Hypothalamus (tissue), 51 donors: ENCODE measurements around the gene CHST3.
"Not testable (repeated sequence)": the region's sequence is repeated elsewhere in the genome, so short reads cannot be mapped to it uniquely, and the experiment has no call there.

ENCODE experiments used
- DNase-seq, 51 donors: peaks; one replicate each; lab custom pipeline; 2025; lab: John Stamatoyannopoulos, UW

Gene CHST3

DNA sequence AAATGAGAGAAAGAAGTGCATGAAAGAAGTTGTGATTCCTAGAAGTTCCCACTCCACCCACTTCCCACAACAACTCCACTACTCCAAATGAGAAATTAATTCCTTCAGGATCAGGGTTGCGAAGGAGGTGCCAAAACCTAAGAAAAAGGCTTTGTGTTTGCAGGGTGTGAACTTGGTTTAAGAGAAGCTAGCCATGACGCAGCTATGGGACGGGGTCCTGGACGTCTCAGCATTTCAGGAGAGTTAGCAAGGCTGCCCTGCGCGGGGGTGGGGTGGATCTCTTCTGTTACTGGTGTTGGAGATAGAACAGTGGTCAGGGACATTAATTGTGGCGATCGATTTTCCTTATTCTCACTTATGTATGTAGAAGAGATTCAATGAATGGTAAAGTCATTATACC, 61.2 kb downstream of the CHST3 start:
- no peak for DNase-seq

DNA sequence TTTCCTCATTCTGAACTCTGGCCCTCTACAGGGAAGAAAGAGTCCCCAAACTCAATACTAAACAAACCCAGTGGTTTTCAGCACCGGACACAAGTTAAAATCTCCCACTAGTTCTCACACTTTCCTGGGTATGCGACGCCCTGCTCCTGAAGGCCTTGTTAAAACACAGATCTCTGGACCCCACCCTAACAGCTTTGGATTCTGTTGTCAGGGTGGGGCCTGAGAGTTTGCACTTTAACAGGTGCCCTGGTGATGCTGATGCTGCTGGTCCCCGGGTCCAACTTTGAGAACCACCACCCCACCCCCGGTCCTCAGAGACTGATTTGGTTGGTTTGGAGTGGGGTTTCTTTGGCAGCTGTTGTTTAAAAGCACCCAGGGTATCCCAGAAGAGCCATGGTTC, 61.6 kb downstream of the CHST3 start:
- DNase-seq = no peak

GRCh38 chr10:72026278-72027111, 62.3 kb downstream of the CHST3 start:
- DNase-seq = no peak

- DNase-seq = no peak
Observed at GRCh38 chr10:72027498-72027897, 63.3 kb downstream of the CHST3 start.

GRCh38 chr10:72029414-72029813, 65.2 kb downstream of the CHST3 start:
- DNase-seq = no peak

- DNase-seq = peak in 1 of 51 donors; percentile 24
Observed at GRCh38 chr10:72030762-72031543, 66.8 kb downstream of the CHST3 start.

DNA sequence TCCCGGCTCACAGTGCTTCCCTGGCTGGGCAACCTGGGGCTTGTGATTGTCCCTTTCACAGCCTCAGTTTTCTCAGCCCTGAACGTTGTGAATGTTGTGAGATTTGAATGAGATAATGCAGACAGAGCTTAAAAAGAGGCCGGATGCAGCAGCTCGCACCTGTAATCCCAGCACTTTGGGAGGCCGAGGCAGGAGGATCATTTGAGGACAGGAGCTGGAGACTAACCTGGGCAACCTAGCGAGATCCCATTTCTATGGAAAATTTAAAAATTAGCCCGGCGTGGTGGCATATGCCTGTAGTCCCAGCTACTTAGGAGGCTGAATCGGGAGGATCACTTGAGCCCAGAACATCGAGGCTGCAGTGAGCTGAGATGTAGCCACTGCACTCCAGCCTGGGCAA, 67.5 kb downstream of the CHST3 start:
- no peak for DNase-seq

- not testable (repeated sequence) for DNase-seq
Observed at GRCh38 chr10:72032409-72033162, 68.4 kb downstream of the CHST3 start.

GRCh38 chr10:72034040-72034499, 69.9 kb downstream of the CHST3 start:
- DNase-seq = peak in 5 of 51 donors; percentile 18 to 36 (median 24)

GRCh38 chr10:72034761-72035160, 70.6 kb downstream of the CHST3 start:
- DNase-seq = no peak

DNA sequence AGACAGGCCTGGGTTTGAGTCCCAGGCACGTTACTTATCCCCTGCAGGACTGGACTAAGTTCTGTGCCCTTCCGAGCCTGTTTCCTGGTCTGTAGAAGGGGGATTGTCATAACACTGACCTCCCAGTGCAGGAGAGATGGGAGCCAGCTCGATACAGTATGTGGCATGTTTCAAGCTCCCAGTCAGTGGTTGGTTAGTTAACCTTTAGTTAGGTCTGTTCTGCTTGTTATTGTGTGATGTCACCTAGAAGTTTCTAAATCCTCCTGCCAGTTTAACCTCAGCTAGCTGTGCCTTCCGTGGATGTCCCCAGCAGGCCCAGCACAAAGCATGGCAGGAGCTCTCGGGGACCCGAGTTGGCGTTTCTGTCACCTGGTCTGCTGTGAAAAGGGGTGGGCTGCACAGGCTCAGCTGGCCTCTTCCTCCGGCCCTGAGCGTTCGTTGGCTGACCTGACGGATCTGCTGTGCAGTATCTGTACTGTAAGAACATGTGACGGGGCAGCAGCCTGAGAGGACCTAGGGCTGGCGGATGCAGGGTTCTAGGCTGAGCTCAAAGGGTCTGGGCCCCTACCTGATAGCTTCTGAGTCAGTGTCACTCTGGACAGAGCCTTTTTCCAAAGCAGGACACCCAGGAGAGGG, 71.2 kb downstream of the CHST3 start:
- DNase-seq = no peak

DNA sequence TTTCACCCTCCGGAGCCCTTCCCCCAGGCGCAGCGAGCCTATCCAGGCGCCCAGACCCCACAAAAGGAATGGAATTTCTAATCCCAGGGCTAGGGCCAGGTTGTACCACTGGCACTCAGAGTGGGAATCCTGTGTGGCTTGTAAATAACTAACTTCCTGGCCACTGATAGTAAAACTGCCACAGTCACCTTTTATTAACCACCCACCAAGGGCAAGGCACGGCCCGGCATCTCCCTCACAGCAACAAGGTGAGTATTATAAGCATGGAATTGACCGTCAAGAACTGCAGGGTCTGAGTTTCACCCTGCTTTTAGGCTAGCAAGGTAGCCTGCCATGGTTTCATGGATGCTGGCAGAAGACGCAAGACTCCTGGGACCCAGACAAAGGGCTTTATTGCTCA, 73.1 kb downstream of the CHST3 start:
- DNase-seq = no peak

DNA sequence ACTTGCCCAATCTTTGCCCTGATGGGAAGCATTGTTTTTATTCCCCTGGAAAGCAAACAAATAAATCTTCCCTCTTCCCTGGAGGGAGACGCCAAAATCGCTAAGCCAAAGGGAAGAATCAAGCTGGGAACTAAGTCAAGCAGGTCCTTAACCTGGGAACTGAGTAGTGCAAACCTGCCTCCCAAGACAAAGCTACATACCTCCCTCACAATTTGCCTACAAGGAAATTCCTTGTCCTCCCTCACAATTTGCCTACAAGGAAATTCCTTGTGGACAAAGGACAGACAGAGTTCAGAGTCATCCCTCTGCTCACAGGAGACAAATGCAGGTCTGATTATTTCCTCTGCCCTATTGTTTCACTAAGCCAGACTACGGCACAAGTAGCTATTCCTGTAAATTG, 73.6 kb downstream of the CHST3 start:
- no peak for DNase-seq

GRCh38 chr10:72038458-72039001, 74.3 kb downstream of the CHST3 start:
- no peak for DNase-seq

GRCh38 chr10:72039377-72039776, 75.2 kb downstream of the CHST3 start:
- no peak for DNase-seq

- no peak for DNase-seq
Observed at GRCh38 chr10:72041491-72041890, 77.3 kb downstream of the CHST3 start.

DNA sequence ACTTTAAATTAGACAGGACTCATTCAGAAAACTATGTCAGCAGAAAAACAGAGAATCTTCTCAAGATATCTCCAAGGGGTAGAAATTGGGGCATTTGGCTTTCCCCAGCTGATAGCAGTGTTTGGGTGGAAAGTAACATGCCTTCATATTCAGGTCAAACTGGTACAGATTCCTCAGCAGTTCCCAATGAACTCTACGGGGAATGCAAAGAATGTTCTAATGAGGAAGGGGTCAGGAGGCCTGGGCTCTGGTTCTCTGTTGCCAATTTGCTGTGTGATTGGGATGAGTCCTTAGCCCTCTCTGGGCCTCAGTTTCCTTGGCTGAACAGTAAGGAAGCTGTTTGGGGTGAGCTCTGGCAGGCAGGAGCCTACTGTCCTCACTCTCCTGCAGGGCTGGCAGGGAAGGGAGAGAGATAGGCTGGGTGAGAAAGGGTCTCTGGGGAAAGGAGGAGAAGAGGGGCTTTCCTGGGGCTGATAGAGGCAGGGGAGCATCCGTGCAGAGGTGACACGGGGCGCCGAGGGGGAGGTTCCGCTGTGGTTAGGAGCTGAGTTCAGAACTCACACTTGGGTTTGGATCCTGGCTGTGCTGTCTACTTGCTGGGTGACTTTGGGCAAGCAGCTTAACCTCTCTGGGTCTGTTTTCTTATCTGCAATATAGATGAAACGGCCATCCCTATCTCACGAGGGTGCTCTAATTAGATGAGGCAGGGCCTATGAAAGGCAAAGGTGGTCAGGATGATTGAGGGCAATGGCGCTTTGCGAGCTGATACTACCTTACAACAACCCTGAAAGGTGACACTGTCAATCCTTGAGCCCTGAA, 79.0 kb downstream of the CHST3 start:
- DNase-seq = no peak

DNA sequence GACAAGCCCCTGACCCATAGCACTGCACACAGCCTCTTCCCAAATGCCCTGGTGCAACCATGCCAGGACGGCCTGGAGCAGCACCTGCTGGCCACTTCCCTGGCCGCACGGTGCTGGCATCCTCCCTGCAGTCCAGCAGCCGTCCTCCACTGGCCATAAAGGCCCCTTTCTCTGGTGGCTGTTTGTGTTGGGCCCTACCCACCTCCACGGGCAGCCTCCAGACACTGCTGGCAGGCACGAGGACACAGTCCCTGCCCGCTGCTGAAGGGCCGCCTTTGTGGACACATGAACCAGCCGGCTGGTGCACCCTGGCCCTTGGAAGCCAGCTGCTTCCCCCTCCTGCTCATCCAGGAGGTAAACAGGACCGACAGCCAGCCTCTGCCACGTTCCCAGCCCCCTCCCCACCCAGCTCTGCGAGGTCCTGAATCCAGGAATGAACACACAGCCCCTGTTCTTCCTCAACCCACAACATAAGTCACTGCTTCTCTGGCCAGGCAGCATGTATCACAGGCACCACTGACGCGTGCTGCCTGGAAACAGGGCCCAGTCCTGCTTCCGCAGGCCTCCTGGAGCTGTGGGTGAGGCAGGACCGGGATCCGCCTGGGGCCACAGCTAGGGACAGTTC, 80.3 kb downstream of the CHST3 start:
- DNase-seq = peak in 49 of 51 donors; percentile 30 to 98 (median 81)

DNA sequence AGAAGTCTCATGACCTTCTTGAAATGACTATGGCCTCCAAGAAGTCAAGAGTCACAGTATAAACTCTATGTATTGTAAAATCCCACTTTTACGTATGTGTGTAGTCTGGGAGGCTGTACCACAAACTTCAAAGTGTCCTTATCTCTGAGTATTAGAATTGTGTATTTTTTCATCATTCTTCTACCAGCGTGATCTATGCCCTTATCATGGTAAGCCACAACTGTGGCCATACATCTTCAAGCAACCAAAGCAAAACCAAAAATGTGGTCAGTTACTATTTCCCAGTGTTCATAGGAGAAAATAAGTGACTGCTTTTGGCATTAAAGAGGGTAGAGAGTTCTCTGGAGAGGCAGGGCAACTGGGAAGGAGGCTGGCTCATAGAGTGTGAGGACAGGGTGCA, 81.4 kb downstream of the CHST3 start:
- DNase-seq = no peak
